HG02798 (cell line): ENCODE data around the gene LRRC30.
"Not testable (repeated sequence)": the region's sequence is repeated elsewhere in the genome, so short reads cannot be mapped to it uniquely, and the experiment has no call there.

Experiments used
- ATAC-seq: cut with Tn5 transposase; IDR thresholded peaks from one replicate; pipeline ENCODE4 v1.9.1; 2021; ENCODE audit warnings: mild to moderate bottlenecking; ENCODE audit not compliant: unreplicated experiment, poor library complexity

The LRRC30 gene

DNA sequence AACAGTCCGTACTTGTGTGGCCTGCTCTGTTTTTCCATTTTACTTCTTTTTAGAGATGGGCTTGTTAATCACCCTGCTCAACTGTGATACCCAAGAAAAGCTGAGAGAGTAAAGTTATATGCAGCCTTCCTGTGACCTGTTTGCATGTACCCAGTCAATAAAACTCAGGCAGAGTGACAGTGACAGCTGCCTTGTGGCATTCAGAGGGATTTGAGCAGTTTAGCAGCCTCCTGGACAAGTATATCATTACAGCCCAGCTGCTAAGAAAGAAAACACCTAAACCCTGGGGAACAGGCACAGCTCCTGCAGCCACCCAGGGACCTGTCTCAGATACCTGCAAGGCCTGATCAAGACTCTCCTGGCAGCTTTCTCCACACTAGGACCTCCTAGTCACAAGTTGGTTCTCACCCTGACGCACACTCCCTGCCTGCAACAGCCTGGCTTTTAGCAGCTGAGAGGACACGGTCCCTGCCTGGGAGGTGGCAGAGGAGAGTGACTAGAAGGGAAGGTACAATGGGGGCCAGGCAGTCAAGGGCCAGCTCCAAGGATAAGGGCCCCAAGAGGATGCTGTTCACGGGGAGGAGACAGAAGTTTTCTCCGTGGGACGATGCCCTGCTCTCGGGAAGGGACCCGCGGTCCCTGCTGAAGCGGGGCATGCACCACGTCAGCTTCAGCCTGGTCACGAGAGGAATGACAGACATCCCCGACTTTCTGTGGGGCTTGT lies at the start of gene LRRC30:
TSS of gene LRRC30 (plus strand) at position 464 of the 724 bp plus-strand sequence. CDS start at position 514, 50 bp downstream.
- no peak for ATAC-seq

GRCh38 chr18:7185701-7186100 lies 45.2 kb upstream of the LRRC30 start:
- no peak for ATAC-seq

GRCh38 chr18:7190547-7191156 lies 40.2 kb upstream of the LRRC30 start:
- no peak for ATAC-seq

DNA sequence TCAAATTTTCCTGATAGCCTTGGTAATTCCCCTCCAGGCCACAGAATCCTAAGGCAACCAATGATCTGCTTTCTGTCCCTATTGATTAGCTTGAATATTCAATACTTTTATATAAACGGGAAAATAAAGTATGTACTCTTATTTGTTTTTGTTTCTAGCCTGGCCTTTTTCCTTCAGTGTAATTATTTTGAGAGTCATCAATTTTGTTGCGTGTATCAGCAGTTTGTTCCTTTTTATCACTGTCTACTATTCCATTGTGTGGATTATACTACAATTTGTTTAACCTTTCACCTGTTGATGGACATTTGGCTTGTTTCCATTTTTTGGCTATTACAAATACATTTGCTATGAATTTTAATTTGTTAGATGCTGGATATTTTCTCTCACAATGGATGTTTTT lies 39.2 kb upstream of the LRRC30 start:
- no peak for ATAC-seq

DNA sequence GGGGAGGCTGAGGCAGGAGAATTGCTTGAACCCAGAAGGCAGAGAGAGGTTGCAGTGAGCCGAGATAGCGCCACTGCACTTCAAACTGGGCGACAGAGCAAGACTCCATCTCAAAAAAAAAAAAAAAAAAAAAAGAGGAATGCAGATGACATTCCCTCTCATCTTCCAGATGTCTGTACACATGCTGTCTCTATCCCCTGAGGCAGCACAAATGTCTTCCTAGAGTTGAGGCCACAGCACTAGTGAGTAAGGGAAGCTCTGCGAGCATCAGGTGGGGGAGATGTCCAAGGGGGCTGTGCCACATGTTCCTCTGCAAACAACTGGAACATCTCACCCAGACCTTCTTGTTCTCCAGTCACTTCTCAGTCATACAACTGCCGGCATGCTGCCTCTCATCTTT lies 35.6 kb upstream of the LRRC30 start:
- no peak for ATAC-seq

DNA sequence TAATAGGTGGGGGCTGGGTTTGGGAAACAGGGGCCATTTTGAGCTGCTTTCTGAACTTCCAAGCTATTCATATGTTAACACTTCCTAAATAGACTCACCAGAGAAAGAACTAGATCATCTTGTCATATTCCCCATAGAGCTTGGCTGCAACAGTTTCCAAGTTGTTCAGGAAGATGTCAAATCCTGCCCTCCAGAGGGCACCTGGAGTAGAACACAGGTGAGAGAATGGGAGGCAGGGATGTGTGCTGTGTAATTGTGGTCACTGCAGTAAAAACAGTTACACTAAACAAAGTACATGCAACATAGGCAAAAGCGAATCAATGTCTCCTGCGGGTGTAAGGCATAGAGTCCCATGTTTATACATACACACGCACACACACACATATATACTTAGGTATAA lies 34.5 kb upstream of the LRRC30 start:
- ATAC-seq = no peak

- ATAC-seq = no peak
Observed at GRCh38 chr18:7197854-7198253, 33.0 kb upstream of the LRRC30 start.

DNA sequence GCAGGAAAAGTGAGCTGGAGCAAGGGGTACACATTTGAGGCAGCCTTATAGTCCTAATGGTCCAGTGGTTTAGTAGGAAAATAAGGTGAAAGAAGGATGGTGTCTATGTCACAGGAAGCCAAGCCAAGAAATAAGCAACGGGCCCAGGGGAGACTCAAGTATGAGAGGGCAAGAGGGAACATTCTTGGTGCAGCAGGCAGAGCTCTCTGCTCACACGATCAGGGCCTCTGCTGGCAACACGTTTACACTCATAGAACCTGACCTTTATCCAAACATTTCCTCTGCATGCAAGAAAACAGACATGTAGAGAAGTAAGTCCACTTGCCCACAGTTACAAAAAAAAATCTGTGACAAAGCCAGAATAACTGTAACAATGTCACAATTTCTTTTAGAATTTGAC lies 32.6 kb upstream of the LRRC30 start:
- no peak for ATAC-seq

DNA sequence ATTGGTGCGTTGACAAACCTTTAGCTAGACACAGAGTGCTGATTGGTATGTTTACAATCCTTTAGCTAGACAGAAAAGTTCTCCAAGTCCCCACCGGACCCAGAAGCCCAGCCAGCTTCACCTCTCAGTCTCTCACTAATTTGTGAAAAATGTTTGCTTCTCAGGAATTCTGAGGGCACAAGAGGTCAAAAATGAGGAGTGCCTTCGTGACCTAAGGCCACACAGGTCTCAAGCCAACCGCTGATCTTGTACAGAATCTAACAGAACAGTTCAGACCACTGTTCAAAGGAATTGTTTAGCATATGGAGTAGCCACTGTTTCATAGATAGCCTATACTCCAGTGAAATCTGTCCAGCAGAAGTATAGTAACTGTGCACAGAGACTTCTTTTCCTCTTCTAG lies 29.8 kb upstream of the LRRC30 start:
- no peak for ATAC-seq

- ATAC-seq = no peak
Observed at GRCh38 chr18:7202169-7202568, 28.7 kb upstream of the LRRC30 start.

GRCh38 chr18:7203601-7204000 lies 27.3 kb upstream of the LRRC30 start:
- not testable (repeated sequence) for ATAC-seq

- ATAC-seq = no peak
Observed at GRCh38 chr18:7205346-7205745, 25.5 kb upstream of the LRRC30 start.

DNA sequence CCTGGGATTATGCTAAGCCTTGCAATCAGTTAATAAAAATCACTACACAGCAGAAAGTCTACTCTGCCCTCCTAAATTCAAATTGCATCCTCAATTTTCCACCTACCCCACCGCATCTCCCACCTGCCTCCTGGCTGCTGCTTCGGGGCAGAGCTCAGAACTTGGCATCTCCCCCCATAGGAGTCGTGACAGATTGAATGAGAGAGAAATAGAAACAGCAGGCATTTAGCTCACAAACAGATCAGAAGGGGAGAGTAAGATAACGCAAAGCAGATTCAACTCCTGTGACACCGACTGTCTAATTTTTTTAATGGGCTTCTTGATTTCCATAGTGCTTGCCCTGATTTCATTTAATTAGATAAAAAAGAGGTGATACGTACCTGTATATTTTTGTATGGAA lies 24.7 kb upstream of the LRRC30 start:
- no peak for ATAC-seq

- no peak for ATAC-seq
Observed at GRCh38 chr18:7207366-7207915, 23.4 kb upstream of the LRRC30 start.

GRCh38 chr18:7221424-7222155 lies 9.3 kb upstream of the LRRC30 start:
- peak; percentile 48 for ATAC-seq

- ATAC-seq = no peak
Observed at GRCh38 chr18:7224198-7224597, 6.7 kb upstream of the LRRC30 start.

DNA sequence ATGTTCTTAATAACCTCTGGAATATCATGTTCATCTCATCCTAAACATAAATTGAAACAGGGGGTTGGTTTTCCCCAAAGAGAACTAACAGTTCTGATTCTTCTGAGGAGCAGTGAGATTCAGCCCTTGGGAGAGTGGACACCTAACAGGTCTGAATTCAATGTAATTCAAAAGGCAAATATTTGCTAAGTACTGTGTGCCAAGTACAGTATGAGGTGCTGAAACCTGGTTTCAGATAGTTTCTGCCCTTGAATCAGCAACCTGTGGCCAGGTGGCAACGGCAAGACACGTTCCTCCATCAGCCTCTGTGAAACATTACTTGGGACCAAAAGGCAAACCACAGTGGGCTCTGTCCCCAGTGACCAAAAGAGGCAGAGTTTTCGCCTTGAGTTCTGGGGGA lies 1.3 kb downstream of the LRRC30 start:
- ATAC-seq = no peak

DNA sequence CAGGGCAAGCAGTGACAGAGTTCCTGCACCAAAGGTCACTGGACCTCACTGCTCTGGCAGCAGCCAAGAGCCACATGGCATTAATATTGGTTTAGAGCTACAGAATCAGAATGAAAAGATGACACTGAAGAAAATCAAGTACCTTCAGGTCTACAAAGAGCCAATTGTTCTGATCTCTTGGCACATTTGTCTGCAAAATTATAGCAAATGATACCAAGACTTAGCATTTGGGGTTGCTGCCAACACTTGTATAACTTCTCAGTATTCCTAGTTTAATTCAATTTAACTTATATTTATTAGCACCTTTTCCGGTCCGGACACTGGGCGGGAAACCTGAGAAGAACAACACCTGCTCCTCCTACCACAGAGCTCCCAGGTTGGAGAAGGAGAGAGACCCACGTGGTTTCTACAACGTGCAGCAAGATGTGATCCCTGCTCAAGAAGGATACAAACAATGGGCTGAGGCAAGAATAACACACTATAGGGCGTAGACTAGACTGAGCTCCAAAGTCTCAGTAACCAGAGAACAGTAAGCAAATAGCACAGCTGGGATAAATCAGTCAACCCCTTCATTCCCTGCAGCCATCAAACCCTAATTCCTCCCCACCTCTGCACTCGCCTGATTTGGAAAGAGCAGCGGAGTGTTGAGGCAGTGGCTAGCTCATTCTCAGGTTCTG lies 2.4 kb downstream of the LRRC30 start:
- ATAC-seq = no peak

GRCh38 chr18:7234091-7234490 lies 3.2 kb downstream of the LRRC30 start:
- ATAC-seq = no peak

DNA sequence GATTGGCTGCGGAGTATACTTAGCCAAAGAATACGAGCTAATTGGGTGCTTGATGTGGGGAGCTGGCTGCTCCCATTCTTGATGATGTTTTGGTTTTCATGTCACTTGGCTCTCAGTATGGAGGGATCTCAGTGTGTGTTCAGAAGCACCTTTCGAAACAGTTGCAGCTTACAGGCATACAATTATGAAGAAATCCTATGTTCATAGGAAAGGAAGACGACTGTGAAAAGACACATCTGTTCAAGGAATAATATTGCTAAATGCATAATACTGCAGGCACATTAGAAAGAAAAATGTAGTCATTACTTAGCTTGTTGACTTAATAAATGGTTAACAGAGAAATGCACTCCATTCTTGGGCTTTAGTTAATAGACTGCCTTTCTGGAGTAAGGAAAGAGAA lies 4.1 kb downstream of the LRRC30 start:
- no peak for ATAC-seq

DNA sequence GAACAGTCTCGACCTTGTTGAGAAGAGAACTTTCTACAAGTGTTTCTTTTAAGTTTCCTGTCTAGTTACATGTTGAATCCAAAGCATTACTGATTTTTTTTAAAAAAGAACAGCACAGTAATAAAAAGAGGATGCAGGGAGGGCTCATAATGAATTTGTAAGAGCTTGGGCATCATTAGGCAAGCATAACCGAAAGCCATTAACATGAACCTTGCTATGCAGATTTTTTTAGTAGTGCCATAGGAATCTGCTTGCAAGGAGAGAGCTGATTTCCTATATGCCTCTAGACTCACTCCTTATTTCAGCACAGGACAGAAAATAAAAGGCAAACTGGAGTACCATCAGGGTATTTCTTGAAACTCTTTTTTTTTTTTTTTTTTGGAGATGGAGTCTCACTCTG lies 5.2 kb downstream of the LRRC30 start:
- ATAC-seq = no peak
